Measurements from ENCODE around the gene PLTP.
"Not testable (repeated sequence)": the region's sequence is repeated elsewhere in the genome, so short reads cannot be mapped to it uniquely, and the experiment has no call there.

The PLTP gene

GRCh38 chr20:45920462-45921336 lies 8.7 kb upstream of the PLTP start:
- no peak for DNase-seq (ENCODE audit: low spot score)

GRCh38 chr20:45919542-45920399 lies 7.8 kb upstream of the PLTP start:
- DNase-seq (ENCODE audit: low spot score) = no peak

GRCh38 chr20:45918779-45919537 lies 7.0 kb upstream of the PLTP start:
- DNase-seq (ENCODE audit: low spot score) = no peak

- no peak for DNase-seq (ENCODE audit: low spot score)
Measured at GRCh38 chr20:45918182-45918737, 6.3 kb upstream of the PLTP start.

DNA sequence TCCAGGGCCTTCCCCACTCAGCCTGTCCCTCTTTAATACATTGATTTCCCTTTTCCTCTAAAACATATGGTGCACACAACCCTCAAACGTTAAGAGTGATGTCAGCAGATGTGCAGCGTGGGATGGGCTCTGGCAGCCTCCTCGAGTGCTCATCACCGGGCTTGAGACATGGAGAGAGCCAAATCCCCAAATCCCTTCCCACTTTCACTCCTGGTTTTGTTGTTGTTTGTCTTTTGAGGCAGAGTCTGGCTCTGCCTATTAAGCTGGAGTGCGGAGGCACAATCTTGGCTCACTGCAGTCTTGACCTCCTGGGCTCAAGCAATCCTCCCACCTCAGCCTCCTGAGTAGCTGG lies 5.8 kb upstream of the PLTP start:
- peak; percentile 29 for DNase-seq (ENCODE audit: low spot score)

DNA sequence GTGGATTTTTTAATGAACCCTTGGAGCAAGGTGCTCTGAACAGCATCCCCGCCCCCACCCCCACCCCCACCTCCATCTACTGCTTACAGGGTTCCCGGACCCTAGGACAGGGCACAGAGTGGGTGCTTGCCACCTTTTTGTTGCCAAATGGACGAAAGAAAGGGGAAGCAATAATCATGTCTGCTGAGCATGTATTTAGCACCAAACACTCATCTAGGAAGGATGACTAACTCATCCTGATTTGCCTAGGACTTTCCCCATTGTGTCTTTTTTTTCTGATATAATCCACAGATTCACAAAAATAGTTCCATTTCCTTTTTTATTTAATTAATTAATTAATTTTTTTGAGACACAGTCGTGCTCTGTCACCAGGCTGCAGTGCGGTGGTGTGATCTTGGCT lies 1.2 kb upstream of the PLTP start:
- no peak for DNase-seq (ENCODE audit: low spot score)

- DNase-seq (ENCODE audit: low spot score) = no peak
Measured at GRCh38 chr20:45912344-45912682, 358 bp upstream of the PLTP start.

DNA sequence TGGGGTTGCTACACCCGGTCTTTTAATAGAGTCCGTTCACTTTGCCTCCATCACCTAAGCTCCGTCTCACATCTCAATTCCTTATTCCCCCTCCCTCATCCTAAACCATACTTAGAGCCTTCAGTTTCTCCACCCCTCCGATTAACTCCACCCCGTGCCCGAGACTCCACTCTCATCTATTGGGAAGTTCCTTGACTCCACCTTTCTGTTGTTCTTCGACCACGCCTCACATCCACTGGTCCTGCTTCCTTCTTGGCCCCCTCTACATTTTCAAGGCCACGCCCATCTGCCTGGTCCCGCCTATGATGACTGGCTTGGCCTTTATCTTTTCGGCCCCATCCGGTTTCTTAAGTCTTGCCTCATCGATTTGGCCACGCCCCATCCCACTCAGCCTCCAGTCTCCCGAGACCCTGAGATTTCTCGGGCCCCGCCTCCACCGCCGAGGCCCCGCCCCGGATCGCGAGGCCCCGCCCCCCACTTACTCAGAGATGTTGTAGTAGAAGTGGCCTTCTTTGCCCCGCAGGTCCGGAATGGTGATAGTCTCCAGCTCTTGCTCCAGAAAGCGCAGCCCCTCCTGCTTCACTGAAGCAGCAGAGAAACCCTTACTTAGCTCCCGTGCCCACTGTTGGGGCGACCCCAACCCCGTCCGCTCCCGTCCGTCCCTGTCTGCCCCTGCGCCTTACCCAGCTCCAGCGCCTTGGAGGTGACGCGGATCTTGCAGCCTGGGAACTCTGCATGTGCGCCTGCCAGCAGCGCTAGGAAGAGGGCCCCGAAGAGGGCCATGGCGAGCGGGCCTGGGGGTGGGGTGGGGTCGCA lies 1.1 kb downstream of the PLTP start:
- DNase-seq (ENCODE audit: low spot score) = peak; percentile 96

DNA sequence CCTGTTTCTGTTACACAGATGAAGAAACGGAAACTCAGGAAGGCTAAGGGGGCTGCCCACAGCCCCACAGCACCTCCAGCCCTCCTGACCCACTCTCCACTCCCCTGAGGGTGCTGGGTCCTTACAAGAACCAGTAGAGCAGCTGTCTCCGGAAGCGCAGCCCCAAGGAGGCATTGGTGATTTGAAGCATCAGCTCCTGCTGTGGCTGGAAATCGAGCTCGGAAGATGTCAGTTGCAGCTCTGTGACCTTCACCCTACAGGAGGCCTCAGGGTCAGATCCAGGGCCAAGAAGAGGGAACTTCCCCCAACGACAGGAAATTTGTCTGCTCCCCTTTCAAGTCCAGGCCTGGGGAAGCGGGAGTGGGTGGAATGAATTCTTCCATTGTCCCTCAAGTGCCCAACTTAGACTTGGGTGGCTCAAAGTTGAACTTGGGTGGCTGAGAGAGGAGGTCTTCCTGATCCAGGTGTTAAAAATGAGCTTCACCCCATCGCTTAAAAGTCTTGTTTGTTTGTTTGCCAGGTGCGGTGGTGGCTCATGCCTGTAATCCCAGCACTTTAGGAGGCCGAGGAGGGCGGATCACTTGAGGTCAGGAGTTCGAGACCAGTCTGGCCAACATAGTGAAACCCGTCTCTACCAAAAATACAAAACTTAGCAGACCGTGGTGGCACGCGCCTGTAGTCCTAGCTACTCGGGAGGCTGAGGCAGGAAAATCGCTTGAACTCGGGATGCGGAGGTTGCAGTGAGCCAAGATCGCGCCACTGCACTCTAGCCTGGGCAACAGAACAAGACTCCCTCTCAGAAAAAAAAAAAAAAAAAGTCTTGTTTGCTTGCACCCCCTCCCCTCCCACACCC lies 1.9 kb downstream of the PLTP start:
- DNase-seq (ENCODE audit: low spot score) = no peak

DNA sequence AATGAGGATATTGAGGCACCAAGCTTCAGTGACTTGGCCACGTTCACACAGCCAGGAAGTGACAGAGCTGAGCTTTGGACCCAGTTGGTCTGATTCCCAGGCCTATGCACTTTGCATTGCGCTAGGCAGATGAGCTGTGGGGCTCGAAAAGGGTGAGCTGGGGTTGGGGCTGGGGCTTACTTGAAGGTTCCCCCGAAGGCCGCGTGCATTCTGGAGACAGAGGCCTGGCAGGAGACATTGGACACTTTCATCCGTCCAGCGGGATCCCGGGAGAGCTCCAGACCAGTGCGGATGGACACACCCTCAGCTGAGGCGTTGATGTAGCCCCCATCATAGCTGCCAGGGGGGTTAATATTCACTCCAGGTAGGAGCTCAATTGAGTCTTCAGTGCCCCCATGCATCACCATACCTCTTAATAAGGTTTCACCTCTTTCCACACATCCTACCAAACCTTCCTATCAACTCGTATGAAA lies 2.6 kb downstream of the PLTP start:
- DNase-seq (ENCODE audit: low spot score) = no peak

DNA sequence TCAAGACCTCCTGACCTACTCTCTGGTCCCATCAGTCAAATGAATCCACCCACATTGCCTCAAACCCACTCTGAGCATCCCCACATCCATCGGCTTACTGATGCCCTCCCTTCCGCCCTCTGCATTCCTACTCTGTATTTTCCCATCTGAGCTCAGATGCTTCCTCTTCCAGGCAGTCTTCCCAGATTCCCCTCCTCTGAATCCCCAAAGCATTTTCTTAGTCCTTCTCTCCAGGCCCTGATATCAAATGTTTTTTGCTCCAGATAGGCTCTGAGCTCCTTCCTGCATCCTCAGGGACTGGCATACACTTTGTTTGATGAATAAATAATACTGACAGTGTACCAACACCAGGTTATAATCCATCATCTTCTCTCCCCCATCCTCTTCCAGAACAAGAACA lies 3.9 kb downstream of the PLTP start:
- no peak for DNase-seq (ENCODE audit: low spot score)

DNA sequence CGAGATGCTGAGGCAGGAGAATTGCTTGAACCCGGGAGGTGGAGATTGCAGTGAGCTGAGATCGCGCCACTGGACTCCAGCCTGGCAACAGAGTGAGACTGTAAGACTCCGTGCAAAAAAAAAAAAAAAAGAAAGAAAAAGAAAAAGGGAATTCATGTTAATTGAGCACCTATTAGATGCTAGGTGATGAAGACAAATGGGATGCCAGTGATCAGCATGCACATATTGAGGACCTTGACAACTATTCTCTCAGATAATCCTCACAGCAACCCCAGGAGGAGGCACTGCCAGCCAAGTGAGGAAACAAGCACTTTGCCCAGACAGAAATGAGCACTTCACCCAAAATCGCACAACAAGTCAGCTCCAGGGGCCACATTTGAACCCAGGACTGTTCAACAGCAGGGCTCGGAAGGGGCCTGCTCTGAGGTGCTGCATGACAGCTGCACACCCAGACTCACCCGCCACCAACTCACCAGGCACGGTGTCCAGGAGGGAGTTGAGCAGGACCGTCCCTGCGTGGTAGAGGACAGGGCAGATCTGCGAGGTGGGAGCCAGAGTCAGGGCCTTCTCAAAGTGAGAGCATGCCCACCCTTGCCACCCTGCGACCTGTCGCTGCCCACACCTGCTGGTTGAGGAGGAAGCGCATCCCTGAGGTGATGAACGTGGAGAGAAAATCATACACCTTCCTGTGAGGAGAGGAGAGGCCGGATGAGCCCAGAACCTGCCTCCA lies 4.6 kb downstream of the PLTP start:
- no peak for DNase-seq (ENCODE audit: low spot score)

DNA sequence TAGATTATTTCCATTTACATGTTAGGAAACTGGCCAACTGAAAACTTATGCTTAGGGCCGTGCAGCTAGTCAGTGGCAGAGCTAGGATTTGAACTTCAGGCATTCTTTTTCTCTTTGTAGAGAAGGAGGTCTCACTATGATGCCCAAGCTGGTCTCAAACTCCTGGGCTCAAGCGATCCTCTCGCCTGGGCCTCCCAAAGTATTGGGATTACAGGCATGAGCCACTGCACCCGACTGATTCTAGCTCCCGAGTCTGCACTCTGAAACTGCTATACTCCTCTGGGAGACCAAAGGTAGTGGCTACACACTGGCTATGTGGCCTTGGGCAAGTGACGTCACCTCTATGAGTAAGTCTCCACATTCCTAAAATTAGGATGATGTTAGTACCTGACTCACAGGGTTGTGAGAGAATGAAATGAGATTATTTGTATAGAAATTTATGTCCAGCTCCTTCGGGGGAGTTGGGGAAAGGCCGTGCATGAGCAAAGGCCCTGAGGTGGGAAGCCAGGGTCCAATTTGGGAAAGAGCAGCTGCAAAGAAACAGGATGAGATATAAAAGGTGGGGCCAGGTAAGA lies 6.4 kb downstream of the PLTP start:
- peak; percentile 56 for DNase-seq (ENCODE audit: low spot score)

GRCh38 chr20:45904583-45905504 lies 7.1 kb downstream of the PLTP start:
- no peak for DNase-seq (ENCODE audit: low spot score)

DNA sequence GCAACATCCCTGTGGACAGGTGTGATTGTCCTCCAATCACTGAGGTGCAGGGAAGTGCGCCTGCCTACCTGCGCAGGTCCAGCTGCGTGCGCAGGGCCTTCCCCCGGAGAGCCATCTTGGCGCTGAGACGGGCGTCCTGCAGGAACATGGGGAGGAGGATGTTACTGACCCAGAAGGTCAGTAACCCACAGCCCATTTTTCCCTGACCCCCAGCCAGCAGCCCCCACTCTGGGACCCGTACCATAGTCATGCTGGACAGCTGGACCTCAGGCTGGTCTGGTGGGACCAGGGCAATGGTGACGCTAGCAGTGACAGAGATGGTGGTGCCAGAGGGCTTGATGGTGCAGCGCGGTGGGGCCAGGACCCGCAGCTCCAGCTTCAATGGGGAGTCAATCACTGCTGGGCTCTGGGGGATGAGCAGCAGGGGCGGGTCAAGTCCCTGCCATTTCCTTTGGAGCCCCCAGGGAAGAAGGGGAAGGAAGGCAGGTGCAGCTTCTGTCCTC lies 9.7 kb downstream of the PLTP start:
- no peak for DNase-seq (ENCODE audit: low spot score)

- DNase-seq (ENCODE audit: low spot score) = not testable (repeated sequence)
Measured at GRCh38 chr20:45901332-45901731, 10.6 kb downstream of the PLTP start.

- DNase-seq (ENCODE audit: low spot score) = no peak
Measured at GRCh38 chr20:45899046-45899835, 12.7 kb downstream of the PLTP start.
